KMS-11 (cell line): ENCODE data around the gene SSR3.

Experiments used
- H2AFZ ChIP-seq: fragments of 200-600 bp; sonication (generic); 2 replicates; pipeline ENCODE4 v1.6.1; 2016; ENCODE audit warnings: antibody characterized with exemption, mixed run types, low read depth
- H3K27ac ChIP-seq: fragments of 200-600 bp; sonication (generic); 2 replicates; pipeline ENCODE4 v1.6.1; 2016; ENCODE audit warnings: mild to moderate bottlenecking, mixed run types
- H3K27me3 ChIP-seq: fragments of 200-600 bp; sonication (generic); 2 replicates; pipeline ENCODE4 v1.6.1; 2017; ENCODE audit warnings: mild to moderate bottlenecking, low read depth, mixed run types, moderate library complexity; ENCODE audit not compliant: insufficient read depth
- H3K36me3 ChIP-seq: fragments of 200-600 bp; sonication (generic); 2 replicates; pipeline ENCODE4 v1.6.1; 2017; ENCODE audit warnings: mild to moderate bottlenecking, mixed run types; ENCODE audit not compliant: insufficient read depth
- H3K4me1 ChIP-seq: fragments of 200-600 bp; sonication (generic); 2 replicates; pipeline ENCODE4 v1.6.1; 2016; ENCODE audit warnings: mild to moderate bottlenecking, low read depth, mixed run types; ENCODE audit not compliant: poor library complexity, severe bottlenecking
- H3K4me2 ChIP-seq: fragments of 200-600 bp; sonication (generic); 2 replicates; pipeline ENCODE4 v1.7.0; 2016; ENCODE audit warnings: mild to moderate bottlenecking, mixed run types
- H3K4me3 ChIP-seq: fragments of 200-600 bp; sonication (generic); IDR thresholded peaks from 2 replicates; pipeline ENCODE4 v1.6.1; 2017; ENCODE audit warnings: low read depth, low read length, mixed read lengths; ENCODE audit not compliant: insufficient read depth
- H3K79me2 ChIP-seq: fragments of 200-600 bp; sonication (generic); 2 replicates; pipeline ENCODE4 v1.6.1; 2016; ENCODE audit warnings: low read depth, mixed run types; ENCODE audit not compliant: insufficient read depth
- H3K9ac ChIP-seq: fragments of 200-600 bp; sonication (generic); 2 replicates; pipeline ENCODE4 v1.6.1; 2016; ENCODE audit warnings: mild to moderate bottlenecking, mixed run types
- H4K20me1 ChIP-seq: fragments of 200-600 bp; sonication (generic); 2 replicates; pipeline ENCODE4 v1.6.1; 2016; ENCODE audit warnings: mild to moderate bottlenecking, mixed run types; ENCODE audit not compliant: insufficient read depth
- CTCF ChIP-seq: fragments of 200-600 bp; sonication (generic); conservative IDR thresholded peaks from 2 replicates; pipeline ENCODE4 v1.6.1; 2017; ENCODE audit warnings: low read depth, mild to moderate bottlenecking, antibody characterized with exemption, low read length, moderate library complexity, mixed read lengths

Gene SSR3

GRCh38 chr3:156579427-156579851 lies 24.5 kb upstream of the SSR3 start:
- Histone ChIP-seq H3K36me3 (no peaks in the 10 kb centered on the region), H3K27ac (no peak overlapping the region), H4K20me1 (no peaks in the 10 kb centered on the region), H3K27me3 (no peaks in the 10 kb centered on the region), H3K4me3 (no peak overlapping the region), H3K79me2 (no peaks in the 10 kb centered on the region), H3K4me2 (no peak overlapping the region), H3K4me1 (no peaks in the 10 kb centered on the region), H2AFZ (no peak overlapping the region), H3K9ac (no peak overlapping the region)
- no peak for TF ChIP-seq CTCF

GRCh38 chr3:156577736-156578135 lies 22.8 kb upstream of the SSR3 start:
- Histone ChIP-seq H3K9ac (no peak overlapping the region), H2AFZ (no peak overlapping the region)

GRCh38 chr3:156576651-156577348 lies 21.9 kb upstream of the SSR3 start:
- TF ChIP-seq CTCF = no peak

More at GRCh38 chr3:156577736-156578135, 22.8 kb upstream of the SSR3 start:
- H3K4me1 ChIP-seq = no peaks in the 10 kb centered on the region
- H3K27ac ChIP-seq = no peak overlapping the region
- H3K27me3 ChIP-seq = no peaks in the 10 kb centered on the region
- H3K4me2 ChIP-seq = no peak overlapping the region
- TF ChIP-seq CTCF = no peak
- H3K36me3 ChIP-seq = no peaks in the 10 kb centered on the region
- no peaks in the 10 kb centered on the region for H3K79me2 ChIP-seq
- H3K4me3 ChIP-seq = no peak overlapping the region
- no peaks in the 10 kb centered on the region for H4K20me1 ChIP-seq

GRCh38 chr3:156576051-156576450 lies 21.1 kb upstream of the SSR3 start:
- Histone ChIP-seq H2AFZ (no peak overlapping the region), H4K20me1 (no peaks in the 10 kb centered on the region), H3K79me2 (no peaks in the 10 kb centered on the region), H3K4me2 (no peak overlapping the region), H3K9ac (no peak overlapping the region), H3K4me3 (no peak overlapping the region), H3K27ac (no peak overlapping the region), H3K4me1 (no peaks in the 10 kb centered on the region), H3K36me3 (no peaks in the 10 kb centered on the region), H3K27me3 (no peaks in the 10 kb centered on the region)
- no peak for TF ChIP-seq CTCF

More at GRCh38 chr3:156576651-156577348, 21.9 kb upstream of the SSR3 start:
- no peak overlapping the region for H3K27ac ChIP-seq
- no peaks in the 10 kb centered on the region for H4K20me1 ChIP-seq
- no peak overlapping the region for H2AFZ ChIP-seq
- H3K4me1 ChIP-seq = no peaks in the 10 kb centered on the region
- no peaks in the 10 kb centered on the region for H3K27me3 ChIP-seq
- no peak overlapping the region for H3K9ac ChIP-seq
- H3K36me3 ChIP-seq = no peaks in the 10 kb centered on the region
- no peaks in the 10 kb centered on the region for H3K79me2 ChIP-seq
- H3K4me3 ChIP-seq = no peak overlapping the region
- H3K4me2 ChIP-seq = no peak overlapping the region
